Tibial nerve (tissue), 3 donors: ENCODE data around the gene DOCK9.

ENCODE experiments used
- POLR2A ChIP-seq, 2 donors: fragments of 450-650 bp; IDR thresholded peaks; one replicate each; pipeline ENCODE4 v1.6.1; 2017; ENCODE audit warnings: antibody characterized with exemption in 2 of 2, mild to moderate bottlenecking in 2 of 2, moderate library complexity in 2 of 2
- TF ChIP-seq, protein P1 (sequence below), 5 experiments: fragments of 200-600 bp in 3 of 5; fragments of 450-650 bp in 2 of 5; sonication (generic) in 3 of 5; IDR thresholded peaks; one replicate each; pipeline ENCODE4 v1.5.1; 2016 to 2019; ENCODE audit warnings: antibody characterized with exemption in 5 of 5, mild to moderate bottlenecking in 3 of 5, moderate library complexity in 2 of 5

DNA sequence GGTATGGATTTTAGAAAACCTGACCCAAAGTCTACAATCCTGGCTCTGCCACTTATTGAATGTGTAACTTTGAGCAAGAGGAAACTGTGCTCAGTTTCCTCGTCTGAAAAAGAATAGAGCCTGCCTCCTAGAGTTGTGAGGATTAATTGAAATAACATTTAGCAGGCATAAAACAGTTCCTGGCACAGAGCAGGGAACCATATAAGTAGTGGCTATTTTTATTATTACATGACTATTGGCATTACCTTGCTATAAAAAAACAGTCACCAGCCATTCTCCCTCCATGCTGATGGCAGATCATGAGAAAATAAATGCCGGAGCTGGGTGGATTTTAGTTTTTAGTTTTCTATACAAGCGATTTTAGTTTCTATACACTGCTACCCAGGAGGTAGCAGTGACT is 5.8 kb downstream of the DOCK9 start:
- TF ChIP-seq POLR2A (IDR thresholded peaks at IDR 0.05), result no peak
- TF ChIP-seq, protein P1, sequence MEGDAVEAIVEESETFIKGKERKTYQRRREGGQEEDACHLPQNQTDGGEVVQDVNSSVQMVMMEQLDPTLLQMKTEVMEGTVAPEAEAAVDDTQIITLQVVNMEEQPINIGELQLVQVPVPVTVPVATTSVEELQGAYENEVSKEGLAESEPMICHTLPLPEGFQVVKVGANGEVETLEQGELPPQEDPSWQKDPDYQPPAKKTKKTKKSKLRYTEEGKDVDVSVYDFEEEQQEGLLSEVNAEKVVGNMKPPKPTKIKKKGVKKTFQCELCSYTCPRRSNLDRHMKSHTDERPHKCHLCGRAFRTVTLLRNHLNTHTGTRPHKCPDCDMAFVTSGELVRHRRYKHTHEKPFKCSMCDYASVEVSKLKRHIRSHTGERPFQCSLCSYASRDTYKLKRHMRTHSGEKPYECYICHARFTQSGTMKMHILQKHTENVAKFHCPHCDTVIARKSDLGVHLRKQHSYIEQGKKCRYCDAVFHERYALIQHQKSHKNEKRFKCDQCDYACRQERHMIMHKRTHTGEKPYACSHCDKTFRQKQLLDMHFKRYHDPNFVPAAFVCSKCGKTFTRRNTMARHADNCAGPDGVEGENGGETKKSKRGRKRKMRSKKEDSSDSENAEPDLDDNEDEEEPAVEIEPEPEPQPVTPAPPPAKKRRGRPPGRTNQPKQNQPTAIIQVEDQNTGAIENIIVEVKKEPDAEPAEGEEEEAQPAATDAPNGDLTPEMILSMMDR (IDR thresholded peaks at IDR 0.05), result no peak
